ENCODE measurements around the gene IQSEC1.

The IQSEC1 gene

GRCh38 chr3:13013994-13014754, 59.1 kb downstream of the IQSEC1 start:
- DNase-seq, result peak; percentile 56

- no peak for DNase-seq
Measured at GRCh38 chr3:13013566-13013965, 59.7 kb downstream of the IQSEC1 start.

GRCh38 chr3:13013151-13013561, 60.1 kb downstream of the IQSEC1 start:
- no peak for DNase-seq

GRCh38 chr3:13012221-13012691, 61.0 kb downstream of the IQSEC1 start:
- peak; percentile 39 for DNase-seq

- peak; percentile 90 for DNase-seq
Measured at GRCh38 chr3:13011573-13012220, 61.5 kb downstream of the IQSEC1 start.

GRCh38 chr3:13010780-13011572, 62.3 kb downstream of the IQSEC1 start:
- DNase-seq, result no peak

- no peak for DNase-seq
Measured at GRCh38 chr3:13009946-13010315, 63.3 kb downstream of the IQSEC1 start.

- peak; percentile 65 for DNase-seq
Measured at GRCh38 chr3:13009132-13009945, 63.9 kb downstream of the IQSEC1 start.

GRCh38 chr3:13008155-13008995, 64.9 kb downstream of the IQSEC1 start:
- no peak for DNase-seq

GRCh38 chr3:13007251-13007941, 65.8 kb downstream of the IQSEC1 start:
- no peak for DNase-seq

- DNase-seq, result no peak
Measured at GRCh38 chr3:13006216-13006990, 66.8 kb downstream of the IQSEC1 start.

GRCh38 chr3:13005301-13005700, 67.9 kb downstream of the IQSEC1 start:
- DNase-seq, result no peak

GRCh38 chr3:13004376-13004775, 68.9 kb downstream of the IQSEC1 start:
- DNase-seq, result no peak

- no peak for DNase-seq
Measured at GRCh38 chr3:13003608-13004007, 69.6 kb downstream of the IQSEC1 start.

- DNase-seq, result peak; percentile 55
Measured at GRCh38 chr3:13002398-13003124, 70.7 kb downstream of the IQSEC1 start.

GRCh38 chr3:12999147-13000140, 73.8 kb downstream of the IQSEC1 start:
- DNase-seq, result no peak

- DNase-seq, result no peak
Measured at GRCh38 chr3:12998648-12999047, 74.6 kb downstream of the IQSEC1 start.

GRCh38 chr3:12997387-12997786, 75.8 kb downstream of the IQSEC1 start:
- DNase-seq, result no peak
